GM18907 (cell line): ENCODE data around the gene GNAL.

Experiments
- ATAC-seq: cut with Tn5 transposase; IDR thresholded peaks from one replicate; pipeline ENCODE4 v1.9.1; 2021; ENCODE audit warnings: mild to moderate bottlenecking, moderate library complexity; ENCODE audit not compliant: unreplicated experiment

Gene GNAL

DNA sequence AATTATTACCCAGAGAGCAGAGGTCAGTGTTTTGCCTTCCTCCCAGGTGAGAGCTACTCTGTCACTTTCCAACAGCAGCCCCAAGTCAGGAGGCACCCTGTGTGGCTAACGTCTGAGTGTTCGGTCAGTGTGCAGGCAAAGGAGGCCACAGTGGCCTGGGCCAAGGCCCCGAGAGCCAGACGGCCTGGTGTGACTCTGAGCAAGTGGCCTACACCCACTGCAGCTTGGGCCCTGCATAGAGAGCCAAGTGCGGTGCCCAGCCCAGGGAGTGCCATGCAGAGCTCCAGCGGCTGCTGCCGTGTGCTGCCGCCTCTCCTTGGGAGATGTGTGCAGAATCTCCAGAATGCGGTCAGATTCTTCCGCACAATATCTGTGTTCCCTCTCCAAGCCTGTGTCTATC, 70.4 kb downstream of the GNAL start:
- no peak for ATAC-seq

DNA sequence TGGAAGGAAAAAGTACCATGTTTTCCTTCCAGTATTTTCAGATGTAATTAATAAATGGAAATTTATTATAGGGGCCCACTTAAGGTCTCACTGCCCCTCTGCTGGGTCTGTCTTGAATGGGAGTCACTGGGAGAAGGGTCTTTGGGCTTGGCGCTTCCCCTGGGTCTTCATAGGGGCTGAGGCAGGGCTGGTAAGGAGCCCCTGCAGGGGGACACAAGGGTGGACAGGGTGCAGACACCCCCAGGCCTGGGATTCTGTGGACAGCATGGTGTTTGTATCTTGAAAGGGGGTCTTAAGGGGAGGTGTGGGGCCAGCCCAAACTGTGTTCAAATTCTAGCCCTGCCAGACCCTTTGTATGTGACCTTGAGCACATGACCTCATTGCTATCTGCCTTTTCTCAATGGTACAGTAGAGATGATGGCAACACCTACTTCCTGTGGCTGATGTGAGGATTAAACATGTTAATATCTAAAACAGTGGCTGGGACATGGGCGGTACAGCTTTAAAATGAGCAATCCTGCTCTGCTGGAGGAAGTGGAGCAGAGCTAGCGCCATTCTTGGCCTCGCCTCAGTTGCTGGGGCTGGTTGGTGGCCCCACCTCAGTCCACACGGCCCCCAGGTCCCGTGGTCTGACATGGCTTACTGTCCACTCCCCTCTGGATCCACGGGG, 71.6 kb downstream of the GNAL start:
- ATAC-seq: no peak

DNA sequence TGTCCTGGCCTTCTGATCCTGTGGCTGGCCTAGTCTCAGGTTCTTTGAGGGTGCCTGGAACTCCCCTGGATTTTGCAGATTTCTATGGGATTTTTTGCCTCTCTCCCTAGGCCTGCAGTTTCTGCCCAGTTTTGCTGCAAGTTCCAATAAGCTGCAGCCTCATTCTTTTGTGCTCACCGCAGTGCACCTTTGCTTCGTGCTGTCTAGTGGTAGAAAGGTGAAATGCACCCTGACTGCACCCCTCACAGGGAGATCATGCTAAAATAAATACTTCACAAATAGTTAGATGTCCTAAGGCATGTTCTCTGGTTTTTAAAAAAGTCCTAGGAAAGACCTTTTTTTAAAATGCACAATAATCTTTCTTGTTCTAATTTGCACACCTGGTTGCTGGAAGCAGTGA, 72.5 kb downstream of the GNAL start:
- ATAC-seq: no peak

DNA sequence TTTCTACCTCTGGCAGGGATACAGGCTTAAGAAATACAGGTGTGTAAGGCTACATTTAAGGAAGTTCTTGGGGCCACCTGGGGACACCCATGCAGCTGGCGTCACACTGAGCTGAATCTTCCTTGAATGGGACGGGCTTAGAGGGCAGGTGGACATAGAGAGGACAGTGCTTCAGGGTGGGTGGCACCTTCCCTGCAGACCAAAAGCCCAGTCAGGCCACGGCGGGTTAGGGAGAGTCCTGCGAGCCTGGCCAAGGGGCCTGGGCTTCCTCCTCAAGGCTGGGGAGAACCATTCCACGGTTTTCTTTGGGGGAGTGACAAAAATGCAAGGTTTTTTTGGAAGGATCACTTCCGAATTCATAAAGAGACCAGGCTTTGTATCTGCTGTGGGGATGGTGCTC, 73.4 kb downstream of the GNAL start:
- ATAC-seq: no peak

DNA sequence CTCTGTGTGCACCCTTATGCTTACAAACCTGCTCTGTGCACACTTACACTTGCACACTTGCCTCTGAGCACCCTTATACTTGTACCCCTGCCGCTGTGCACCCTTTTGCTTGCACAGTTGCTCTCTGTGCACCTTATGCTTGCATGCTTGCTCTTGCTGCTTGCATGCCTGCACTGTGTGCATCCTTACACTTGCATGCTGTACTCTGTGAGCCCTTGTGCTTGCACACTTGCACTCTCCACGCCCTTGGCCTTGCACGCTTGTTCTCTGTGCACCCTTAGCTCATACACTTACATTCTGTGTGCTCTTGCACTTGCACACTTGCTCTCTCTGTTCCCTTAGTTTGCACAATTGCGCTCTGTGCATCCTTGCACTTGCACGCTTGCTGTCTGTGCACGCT, 78.3 kb downstream of the GNAL start:
- ATAC-seq: no peak

DNA sequence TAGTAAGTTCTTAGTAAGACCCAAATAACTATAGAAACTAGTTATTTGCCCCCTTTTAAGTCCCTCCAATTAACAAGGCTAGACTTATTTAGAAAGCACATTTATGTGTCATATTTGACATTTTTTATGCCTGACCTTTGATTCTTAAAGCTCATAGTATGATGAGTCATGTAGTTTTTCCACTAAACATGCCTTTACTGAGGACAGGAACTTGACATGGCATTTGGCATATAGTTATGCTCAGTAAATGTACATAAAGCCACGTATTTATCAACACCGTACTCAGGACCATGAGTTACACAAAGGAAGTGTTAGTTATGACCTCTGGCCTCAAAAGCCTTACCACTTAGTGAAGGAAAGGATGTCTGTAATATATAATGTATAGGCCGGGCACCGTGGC, 78.9 kb downstream of the GNAL start:
- ATAC-seq: no peak

DNA sequence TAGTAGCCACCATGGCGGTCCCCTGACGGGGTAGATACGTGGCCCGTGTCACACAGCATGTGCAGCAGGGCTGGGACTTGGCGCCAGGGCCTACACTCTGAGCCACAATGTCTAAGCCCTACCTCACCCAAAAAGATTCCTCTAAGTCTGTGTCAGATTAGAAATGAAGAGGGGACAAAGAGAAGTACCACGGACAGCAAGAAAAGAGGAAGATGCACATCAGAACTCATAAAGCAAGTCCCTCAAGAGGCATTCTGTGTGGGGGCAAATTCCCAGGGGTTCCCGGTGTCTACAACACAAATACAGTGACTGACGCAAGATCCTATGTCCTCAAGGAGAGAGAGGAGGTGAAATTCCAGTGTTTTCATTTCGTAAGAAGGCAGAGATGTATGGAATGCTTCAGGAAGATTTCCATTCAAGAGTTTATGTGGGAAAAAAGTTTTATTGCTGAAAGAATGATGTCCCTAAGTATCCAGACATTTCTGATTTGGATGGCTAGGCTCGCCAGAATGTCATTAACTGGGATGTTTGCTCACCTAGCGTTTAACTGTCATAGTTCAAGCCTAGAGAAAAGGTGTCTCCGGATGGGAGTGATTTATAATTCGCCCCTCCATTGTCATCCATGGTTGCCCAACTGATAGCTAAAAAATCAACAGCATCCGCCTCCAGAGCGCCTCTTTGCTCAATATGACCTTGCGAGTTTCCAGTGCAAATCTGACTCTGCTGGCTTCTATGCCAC, 86.5 kb downstream of the GNAL start:
- no peak for ATAC-seq

DNA sequence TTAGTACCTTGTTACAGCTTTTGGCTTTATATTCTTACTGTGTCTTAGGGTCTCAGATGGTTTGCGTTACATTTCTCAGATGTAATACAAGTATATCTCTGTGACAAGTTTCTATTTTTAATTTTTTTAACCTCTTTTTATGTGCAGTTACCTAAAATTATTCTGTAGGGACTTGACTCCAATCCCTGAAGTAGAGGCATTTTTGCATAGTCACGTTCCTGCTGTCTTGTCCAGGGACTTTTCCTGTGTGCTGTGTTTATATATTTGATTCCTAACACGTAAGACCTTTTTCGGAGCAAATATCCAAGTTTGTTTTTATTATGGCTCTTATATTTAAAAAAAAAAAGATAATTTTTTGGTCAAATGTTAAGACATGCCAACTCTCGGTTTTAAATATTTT, 91.0 kb downstream of the GNAL start:
- no peak for ATAC-seq

DNA sequence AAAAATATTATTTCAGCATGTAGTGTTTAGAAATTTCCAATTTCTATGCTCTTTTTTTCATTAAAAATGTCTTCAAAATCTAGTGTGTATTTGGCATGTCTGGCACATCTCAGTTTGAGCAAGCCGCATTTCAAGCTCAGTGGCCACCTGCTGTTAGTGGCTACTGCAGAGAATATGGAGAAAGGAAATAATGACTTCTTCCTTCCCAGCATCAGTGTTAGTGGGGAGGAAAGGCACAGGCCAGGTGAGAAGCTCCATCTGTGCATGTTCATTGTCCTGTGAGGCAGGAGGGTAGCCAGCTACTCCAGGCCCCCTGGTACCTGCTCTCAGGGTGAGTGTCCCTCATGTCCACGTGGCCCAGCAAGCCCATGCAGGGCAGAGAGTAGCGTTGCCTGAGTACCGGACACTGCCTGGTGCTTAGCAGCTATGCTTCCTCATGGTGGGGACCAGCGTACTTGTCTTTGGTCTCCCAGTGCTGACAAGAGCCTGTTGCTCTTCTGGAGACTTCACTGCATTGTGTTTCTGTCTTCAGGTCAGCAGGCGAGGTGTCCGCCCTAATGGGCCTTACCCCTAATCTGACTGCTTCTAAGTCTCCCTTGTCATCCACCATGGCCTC, 94.8 kb downstream of the GNAL start:
- ATAC-seq: no peak

DNA sequence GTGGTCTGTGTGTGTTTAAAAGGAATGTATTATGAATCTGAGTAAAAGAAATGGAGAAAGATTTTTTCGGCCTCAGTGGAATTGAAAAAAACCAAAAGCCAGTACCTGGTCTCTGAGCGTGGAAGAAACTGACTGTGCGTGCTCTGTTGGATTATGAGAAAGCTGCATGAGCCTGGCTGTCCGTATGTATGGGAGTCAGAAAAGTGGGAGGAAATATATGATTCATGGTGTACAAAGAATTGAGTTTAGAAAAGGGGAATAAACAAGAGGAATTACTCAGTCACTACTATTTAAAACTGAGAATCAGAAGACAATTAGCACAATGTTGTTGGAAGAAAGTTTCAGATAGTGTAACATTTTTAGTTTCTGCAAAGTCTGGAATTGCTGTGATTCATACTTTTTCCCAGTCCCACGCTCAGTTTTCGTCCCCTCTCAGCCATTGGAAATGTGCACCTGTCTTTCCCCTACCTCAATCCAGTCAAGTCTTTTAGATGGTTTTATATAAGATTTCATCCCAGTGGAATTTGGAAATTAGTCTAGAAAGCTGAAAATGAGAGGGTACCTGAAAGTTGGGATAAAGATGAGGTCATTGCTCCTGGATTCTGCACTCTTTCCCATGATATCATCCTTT, 95.7 kb downstream of the GNAL start:
- no peak for ATAC-seq

DNA sequence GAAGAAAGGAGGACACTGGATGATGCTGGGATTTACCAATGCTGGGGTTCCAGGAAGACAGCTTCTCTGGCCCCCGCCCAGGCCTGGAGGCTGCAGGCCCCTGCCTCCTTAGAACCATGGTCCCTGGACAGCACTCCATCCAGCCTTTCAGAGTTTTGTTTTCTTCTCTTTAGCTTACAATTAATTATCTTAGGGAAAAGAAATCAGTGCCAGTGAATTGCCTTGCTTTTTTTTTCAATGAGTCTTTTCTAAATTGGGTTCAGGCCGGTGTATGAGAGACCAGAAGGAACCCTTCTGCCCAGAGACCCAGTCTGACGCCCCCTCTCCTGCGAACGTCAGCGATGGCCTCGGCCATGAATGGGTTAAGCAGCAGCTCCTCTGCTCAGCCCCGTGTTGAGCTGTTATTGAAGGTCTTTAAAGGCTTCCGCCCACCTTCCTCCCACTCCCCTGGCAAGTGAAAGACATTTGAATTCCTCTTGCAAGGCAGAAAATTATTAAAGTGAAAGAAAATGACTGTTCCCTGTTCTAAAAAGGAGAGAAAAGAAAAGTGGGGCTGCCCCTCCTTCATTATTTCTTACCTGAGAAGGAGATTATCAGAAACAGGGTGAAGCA, 96.5 kb downstream of the GNAL start:
- ATAC-seq: no peak

DNA sequence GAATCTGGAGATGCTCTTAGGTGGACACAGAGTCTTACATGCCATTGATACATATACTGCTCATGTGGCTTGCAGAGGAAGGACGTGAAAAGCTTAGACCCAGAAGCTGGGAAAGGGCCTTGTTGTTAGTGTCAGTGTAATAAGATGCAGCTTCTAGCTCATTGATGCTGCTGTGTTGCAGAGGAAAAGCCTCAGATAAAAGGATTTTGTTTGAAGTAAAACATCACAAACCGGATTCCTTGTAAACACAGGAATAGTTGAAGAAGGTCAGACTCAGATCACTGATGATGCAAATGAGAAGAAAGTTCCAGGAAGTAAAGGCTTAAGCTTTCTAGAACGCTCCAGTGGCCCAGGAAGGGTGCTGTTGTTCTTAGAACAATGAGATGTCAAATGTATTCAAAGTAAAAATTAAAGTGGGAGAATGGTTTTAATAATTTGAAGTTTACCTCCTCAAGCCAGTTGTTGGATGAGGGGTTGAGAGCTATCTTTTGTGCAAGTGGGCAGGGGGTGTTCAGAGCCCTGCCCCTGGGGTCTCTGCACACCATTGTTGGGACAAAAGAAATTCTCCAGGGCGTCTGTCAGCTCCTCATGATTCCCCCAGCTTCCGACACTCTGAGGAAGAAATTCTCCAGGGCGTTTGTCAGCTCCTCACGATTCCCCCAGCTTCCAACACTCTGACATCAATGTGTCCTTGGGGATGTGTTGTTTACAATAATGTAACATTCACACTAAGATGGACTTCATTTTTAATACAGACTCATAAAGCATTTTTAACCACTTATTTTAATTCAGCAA, 100.8 kb downstream of the GNAL start:
- ATAC-seq: no peak

DNA sequence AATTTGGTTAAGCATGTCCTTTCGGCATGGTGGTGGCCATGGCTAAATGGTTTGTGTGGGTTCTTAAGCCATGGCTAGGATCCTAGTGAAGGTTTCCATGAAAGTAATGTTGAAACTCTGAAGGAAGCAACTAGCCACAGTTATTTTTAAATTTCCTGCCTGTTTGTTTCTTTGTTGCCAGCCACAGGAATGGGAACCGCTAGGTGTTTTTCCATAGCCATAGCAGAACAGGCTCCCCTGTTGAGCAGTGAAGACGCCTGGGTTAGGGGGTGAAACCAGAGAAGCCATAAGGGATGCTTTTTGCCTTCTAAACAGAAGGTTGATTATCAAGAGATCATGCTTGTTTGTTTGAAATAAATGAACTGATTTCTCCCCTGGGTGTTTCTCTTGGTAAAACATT, 102.1 kb downstream of the GNAL start:
- no peak for ATAC-seq

DNA sequence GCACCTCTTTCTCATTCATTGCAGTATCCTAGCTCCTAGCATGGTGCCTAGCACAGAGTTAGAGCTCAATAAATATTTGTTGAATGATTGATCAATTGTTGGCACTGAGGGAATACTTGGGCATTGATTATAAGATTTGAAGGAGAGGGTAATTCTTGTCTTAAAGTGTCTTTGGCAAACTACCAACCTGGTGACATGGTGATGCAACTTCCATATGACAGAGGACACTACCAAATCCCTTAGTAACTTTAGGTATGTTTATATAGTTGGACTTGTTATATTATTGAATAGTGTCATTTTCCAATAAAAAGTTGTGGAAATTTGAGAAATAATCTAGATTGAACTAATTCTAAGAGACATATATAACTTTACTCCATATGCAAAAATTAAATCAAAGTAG, 103.6 kb downstream of the GNAL start:
- no peak for ATAC-seq

DNA sequence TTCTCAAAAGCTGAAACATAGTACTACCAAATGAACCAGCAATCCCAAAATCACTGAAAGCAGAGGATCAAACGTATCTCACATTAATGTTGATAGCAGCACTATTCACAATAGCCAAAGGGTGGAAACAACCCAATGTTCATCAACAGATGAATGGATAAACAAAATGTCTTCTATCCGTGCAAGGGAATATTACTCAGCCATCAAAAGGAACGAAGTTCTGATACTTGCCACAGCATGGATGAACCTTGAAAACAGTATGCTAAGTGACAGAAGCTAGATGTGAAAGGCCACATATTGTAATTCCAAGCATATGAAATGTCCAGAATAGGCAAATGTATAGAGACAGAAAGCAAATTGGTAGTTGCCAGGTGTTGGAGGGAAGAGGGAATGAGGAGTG, 105.1 kb downstream of the GNAL start:
- ATAC-seq: no peak

DNA sequence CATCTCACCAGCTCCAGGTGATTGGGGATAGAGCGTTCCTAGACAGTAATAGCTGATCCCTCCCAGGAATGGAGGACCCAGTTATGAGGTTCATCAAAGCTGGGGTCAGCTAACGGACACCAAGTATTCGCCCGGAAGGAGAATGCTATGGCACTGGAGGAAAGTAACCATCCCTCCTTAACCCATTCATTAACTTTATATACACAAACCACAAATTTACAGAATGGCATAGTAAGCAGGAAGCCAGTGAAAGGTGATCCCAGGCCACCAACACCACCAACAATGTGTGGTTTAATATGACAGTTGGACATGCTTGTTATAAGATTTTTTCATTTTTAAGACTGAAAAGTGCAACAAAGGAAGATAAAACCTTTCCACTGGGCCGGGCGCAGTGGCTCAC, 106.9 kb downstream of the GNAL start:
- ATAC-seq: no peak

DNA sequence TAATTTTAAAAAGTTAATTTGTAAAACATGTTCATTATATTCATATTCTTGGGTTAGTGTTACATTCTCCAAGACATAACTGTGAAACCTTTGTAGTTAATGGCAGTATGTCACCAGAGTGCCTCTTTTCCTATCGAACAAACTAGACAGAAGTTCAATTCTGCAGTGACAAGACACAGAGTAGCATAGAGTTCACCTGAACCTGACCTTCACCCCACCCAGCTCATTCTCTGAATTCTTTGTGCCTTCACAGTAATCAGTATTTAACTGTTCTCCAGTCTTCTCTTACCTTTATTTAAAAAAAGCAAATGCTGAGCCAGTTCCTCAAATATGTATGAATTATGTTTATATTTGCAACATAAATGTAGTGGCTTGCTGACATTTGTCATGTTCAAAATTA, 109.2 kb downstream of the GNAL start:
- no peak for ATAC-seq

DNA sequence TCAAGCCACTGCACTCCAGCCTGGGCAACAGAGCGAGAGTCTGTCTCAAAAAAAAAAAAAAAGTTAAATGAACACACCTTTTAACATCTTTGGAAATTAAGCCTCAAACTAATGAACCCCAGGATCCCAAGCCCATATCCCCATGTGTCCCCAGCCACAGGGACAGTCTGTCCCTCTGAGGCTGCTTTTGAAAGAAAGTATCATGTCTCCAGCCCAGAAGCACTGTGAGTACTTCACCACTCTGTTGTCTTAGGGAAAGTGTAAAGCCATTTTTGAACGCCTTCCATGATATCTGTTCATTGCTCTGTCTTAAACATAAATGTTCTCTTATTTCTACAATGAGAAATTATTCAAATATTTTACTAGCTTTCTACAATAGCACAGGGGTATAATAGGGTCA, 110.0 kb downstream of the GNAL start:
- no peak for ATAC-seq

DNA sequence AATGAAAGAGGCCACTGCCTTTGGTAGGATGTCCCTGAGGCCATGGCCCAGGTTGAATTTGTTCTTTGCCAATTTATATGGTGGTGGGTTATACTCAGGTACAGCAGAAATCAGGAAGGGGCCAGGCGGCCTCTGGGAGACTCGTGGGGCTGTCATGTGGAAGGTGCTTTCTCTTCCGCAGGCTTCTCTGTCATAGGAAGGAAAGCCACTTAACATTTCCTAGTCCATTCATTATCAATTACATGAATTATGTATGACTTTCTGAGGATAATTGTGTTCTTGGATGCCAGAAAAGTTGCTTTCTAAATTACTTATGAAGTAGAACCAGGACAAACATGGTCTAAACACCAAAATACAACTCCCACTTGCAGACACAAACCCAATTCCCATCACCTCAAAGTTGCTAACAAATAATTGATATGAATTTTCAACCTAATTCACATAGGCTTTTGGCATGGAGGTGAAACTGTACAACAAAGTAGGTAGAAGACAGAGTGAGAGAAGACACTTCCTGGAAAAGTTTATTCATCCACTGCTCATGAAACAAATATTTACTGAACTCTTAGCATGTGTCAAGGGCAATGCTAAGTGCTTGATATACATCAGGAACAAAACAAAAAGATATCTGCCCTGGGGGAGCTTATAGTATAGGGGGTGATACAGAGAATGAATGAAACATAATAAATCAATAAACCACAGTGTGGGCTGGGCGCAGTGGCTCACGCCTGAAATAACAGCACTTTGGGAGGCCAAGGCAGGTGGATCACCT, 111.7 kb downstream of the GNAL start:
- no peak for ATAC-seq

DNA sequence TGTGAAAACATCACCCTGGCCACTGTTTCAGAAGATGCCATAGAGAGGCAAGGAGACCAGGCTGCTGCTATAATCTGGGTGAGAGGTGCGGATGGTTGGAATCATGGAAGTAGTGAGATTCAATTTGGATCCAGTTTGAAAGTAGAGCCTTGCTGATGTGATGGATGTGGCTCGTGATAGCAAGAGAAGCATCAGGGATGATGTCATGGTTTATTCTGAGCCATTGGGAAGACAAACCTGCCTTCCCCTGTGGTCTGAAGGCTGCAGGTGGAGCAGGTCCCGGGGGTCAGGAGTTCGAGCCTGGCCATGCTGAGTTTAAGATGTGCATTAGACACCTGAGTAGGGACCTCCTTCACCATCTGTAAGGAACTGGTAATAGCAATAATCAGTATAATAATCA, 112.5 kb downstream of the GNAL start:
- no peak for ATAC-seq
